Fibroblast of lung (primary cell): ENCODE data around the gene REEP1. TPM values are rescaled to one million over a fixed set of nuclear protein-coding genes. Genes with fewer than 3 reads are reported as not detected.

Source experiments
- DNase-seq, 2 donors: peaks; one replicate each; pipeline versions ENCODE4 v3.0.0 to v3.0.0-alpha.2; 2010; ENCODE audit warnings: low read depth in 2 of 2
- H2AFZ ChIP-seq: 2 replicates; pipeline ENCODE4 v1.5.1; 2012; ENCODE audit warnings: low read length, control low read depth, inconsistent platforms
- H3K27ac ChIP-seq: 2 replicates; pipeline ENCODE4 v1.5.1; 2011; ENCODE audit warnings: low read length, control low read depth; ENCODE audit not compliant: insufficient read depth
- H3K27me3 ChIP-seq: 2 replicates; pipeline ENCODE4 v1.5.1; 2011; ENCODE audit warnings: mild to moderate bottlenecking, low read length; ENCODE audit not compliant: control insufficient read depth, insufficient read depth
- H3K36me3 ChIP-seq: 2 replicates; pipeline ENCODE4 v1.5.1; 2011; ENCODE audit warnings: low read length; ENCODE audit not compliant: control insufficient read depth, insufficient read depth
- H3K4me1 ChIP-seq: 2 replicates; pipeline ENCODE4 v1.5.1; 2011; ENCODE audit warnings: low read length; ENCODE audit not compliant: control insufficient read depth, insufficient read depth; ENCODE audit errors: extremely low read depth
- H3K4me2 ChIP-seq: 2 replicates; pipeline ENCODE4 v1.5.1; 2011; ENCODE audit warnings: low read length, control low read depth; ENCODE audit not compliant: insufficient read depth; ENCODE audit errors: extremely low read depth
- H3K4me3 ChIP-seq, 4 experiments: fragments of 200-600 bp in 1 of 4; sonication (generic) in 1 of 4; replicated peaks in 1 of 4; 2 replicates each; pipeline ENCODE4 v1.5.1; 2011 to 2016; ENCODE audit warnings: low read length in 4 of 4, low read depth in 3 of 4, mild to moderate bottlenecking in 3 of 4, control low read depth in 2 of 4, inconsistent platforms in 1 of 4, mixed read lengths in 1 of 4; ENCODE audit not compliant: insufficient read depth in 1 of 4; ENCODE audit errors: control extremely low read depth in 1 of 4
- H3K79me2 ChIP-seq: 2 replicates; pipeline ENCODE4 v1.5.1; 2012; ENCODE audit warnings: mild to moderate bottlenecking, low read length, inconsistent platforms; ENCODE audit not compliant: control insufficient read depth, insufficient read depth
- H3K9ac ChIP-seq: 2 replicates; pipeline ENCODE4 v1.5.1; 2011; ENCODE audit warnings: mild to moderate bottlenecking, low read length, control low read depth; ENCODE audit not compliant: insufficient read depth
- H3K9me3 ChIP-seq: 2 replicates; pipeline ENCODE4 v1.5.1; 2012; ENCODE audit warnings: low read depth, low read length; ENCODE audit not compliant: control insufficient read depth, insufficient read depth
- H4K20me1 ChIP-seq: 2 replicates; pipeline ENCODE4 v1.5.1; 2011; ENCODE audit warnings: low read length; ENCODE audit not compliant: control insufficient read depth, insufficient read depth; ENCODE audit errors: extremely low read depth
- EZH2 ChIP-seq: IDR thresholded peaks from 2 replicates; pipeline ENCODE4 v1.5.1; 2012; ENCODE audit warnings: low read length, control low read depth, mild to moderate bottlenecking; ENCODE audit errors: missing control alignments
- polyA plus RNA-seq, 2 donors: library from polyadenylated mRNA; depleted of rRNA in 1 of 2; stranded (reverse) in 1 of 2; unstranded in 1 of 2; fragments of >200 nt; gene quantifications; 2 replicates each; pipeline ENCODE4 v1.2.1, GENCODE V29; 2011 to 2012; ENCODE audit warnings: missing spikeins in 1 of 2
- total RNA-seq: library from RNA; depleted of rRNA; stranded (reverse); fragments of >200 nt; gene quantifications from 2 replicates; pipeline ENCODE4 v1.2.1, GENCODE V29; 2014
- TF ChIP-seq, protein P1 (sequence below), 2 donors: IDR thresholded peaks in 1 of 2; conservative IDR thresholded peaks in 1 of 2; 1 replicate in 1 of 2; 2 replicates in 1 of 2; pipeline ENCODE4 v1.5.1; 2011 to 2012; ENCODE audit warnings: low read length in 2 of 2, control low read depth in 1 of 2, inconsistent platforms in 1 of 2, low read depth in 1 of 2, mild to moderate bottlenecking in 1 of 2

REEP1 gene
- total and polyA plus RNA-seq, 2 donors (not counting 1 experiment from before 2014, with no cell fraction given): 0.02 TPM; not detected in 1

GRCh38 chr2:86171295-86171694 lies 166.1 kb downstream of the REEP1 start:
- Histone ChIP-seq H3K27me3 (no peaks in the 10 kb centered on the region), H3K4me2 (no peak overlapping the region), H3K9me3 (no peaks in the 10 kb centered on the region), H3K36me3 (peaks cover 2% of the 10 kb centered on the region), H3K9ac (no peak overlapping the region), H3K4me1 (no peaks in the 10 kb centered on the region), H3K27ac (no peak overlapping the region), H3K4me3 (no peak overlapping the region), H4K20me1 (no peaks in the 10 kb centered on the region), H2AFZ (no peak overlapping the region), H3K79me2 (no peaks in the 10 kb centered on the region)
- no peak for DNase-seq
- no peak for TF ChIP-seq EZH2
- TF ChIP-seq, protein P1, sequence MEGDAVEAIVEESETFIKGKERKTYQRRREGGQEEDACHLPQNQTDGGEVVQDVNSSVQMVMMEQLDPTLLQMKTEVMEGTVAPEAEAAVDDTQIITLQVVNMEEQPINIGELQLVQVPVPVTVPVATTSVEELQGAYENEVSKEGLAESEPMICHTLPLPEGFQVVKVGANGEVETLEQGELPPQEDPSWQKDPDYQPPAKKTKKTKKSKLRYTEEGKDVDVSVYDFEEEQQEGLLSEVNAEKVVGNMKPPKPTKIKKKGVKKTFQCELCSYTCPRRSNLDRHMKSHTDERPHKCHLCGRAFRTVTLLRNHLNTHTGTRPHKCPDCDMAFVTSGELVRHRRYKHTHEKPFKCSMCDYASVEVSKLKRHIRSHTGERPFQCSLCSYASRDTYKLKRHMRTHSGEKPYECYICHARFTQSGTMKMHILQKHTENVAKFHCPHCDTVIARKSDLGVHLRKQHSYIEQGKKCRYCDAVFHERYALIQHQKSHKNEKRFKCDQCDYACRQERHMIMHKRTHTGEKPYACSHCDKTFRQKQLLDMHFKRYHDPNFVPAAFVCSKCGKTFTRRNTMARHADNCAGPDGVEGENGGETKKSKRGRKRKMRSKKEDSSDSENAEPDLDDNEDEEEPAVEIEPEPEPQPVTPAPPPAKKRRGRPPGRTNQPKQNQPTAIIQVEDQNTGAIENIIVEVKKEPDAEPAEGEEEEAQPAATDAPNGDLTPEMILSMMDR (conservative IDR thresholded peaks at IDR 0.05 in 1 of 2, IDR thresholded peaks at IDR 0.05 in 1 of 2; ENCODE audit: low read depth in 1 of 2, low read length in 2 of 2): no peak

DNA sequence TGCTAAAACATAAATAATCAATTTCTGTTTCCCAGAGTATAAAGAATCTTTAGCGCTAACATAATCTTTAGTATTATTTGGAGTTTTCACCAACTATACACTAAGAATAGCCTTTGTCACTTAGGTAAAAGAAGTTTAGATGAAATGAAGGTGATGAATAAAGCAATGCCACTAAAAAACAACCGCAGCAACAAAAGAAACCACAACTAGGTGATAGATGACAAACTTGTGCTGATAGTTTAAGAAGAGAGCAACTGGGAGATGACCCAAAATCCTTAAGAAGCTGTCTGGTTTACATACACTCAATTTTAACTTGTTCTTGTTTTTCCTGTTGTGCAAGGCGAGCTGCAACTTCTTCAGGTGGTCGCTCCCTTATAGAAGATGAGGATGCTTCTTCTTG lies 167.0 kb downstream of the REEP1 start:
- no peak for DNase-seq
- no peak overlapping the region for H3K9ac ChIP-seq
- H3K27me3 ChIP-seq: no peaks in the 10 kb centered on the region
- H3K4me2 ChIP-seq: no peak overlapping the region
- H3K4me3 ChIP-seq: no peak overlapping the region
- H3K36me3 ChIP-seq: peaks cover 2% of the 10 kb centered on the region
- H3K27ac ChIP-seq: no peak overlapping the region
- no peaks in the 10 kb centered on the region for H3K79me2 ChIP-seq
- H3K9me3 ChIP-seq: no peaks in the 10 kb centered on the region
- H3K4me1 ChIP-seq: no peaks in the 10 kb centered on the region
- H4K20me1 ChIP-seq: no peaks in the 10 kb centered on the region
- no peak overlapping the region for H2AFZ ChIP-seq
- TF ChIP-seq, protein P1 (conservative IDR thresholded peaks at IDR 0.05 in 1 of 2, IDR thresholded peaks at IDR 0.05 in 1 of 2; ENCODE audit: low read depth in 1 of 2, low read length in 2 of 2): no peak
- no peak for TF ChIP-seq EZH2

Other genes starting within 250 kb of the REEP1 start
- 9.2 and 9.4 TPM in 2 replicates for gene POLR1A, start 231.7 kb downstream of the REEP1 start, total RNA-seq
- 9.9 and 11.9 TPM in 2 replicates for gene POLR1A, start 231.7 kb downstream of the REEP1 start, polyA plus RNA-seq
- gene PTCD3, start 231.4 kb downstream of the REEP1 start, total RNA-seq: 66.9 and 68.1 TPM in 2 replicates
- gene PTCD3, start 231.4 kb downstream of the REEP1 start, polyA plus RNA-seq: 58.6 and 59.3 TPM in 2 replicates
- 37.5 and 47.1 TPM in 2 replicates for gene IMMT, start 142.2 kb downstream of the REEP1 start, total RNA-seq
- gene IMMT, start 142.2 kb downstream of the REEP1 start, polyA plus RNA-seq: 52.7 and 60.5 TPM in 2 replicates
- 19.5 and 23.6 TPM in 2 replicates for gene MRPL35, start 138.2 kb downstream of the REEP1 start, total RNA-seq
- gene MRPL35, start 138.2 kb downstream of the REEP1 start, polyA plus RNA-seq: 51.9 and 55.2 TPM in 2 replicates
- 20.5 and 23.1 TPM in 2 replicates for gene KDM3A, start 103.7 kb upstream of the REEP1 start, total RNA-seq
- 12.1 and 26.0 TPM in 2 replicates for gene KDM3A, start 103.7 kb upstream of the REEP1 start, polyA plus RNA-seq
- 63.4 and 73.3 TPM in 2 replicates for gene CHMP3, start 225.8 kb upstream of the REEP1 start, total RNA-seq
- 159 and 161 TPM in 2 replicates for gene CHMP3, start 225.8 kb upstream of the REEP1 start, polyA plus RNA-seq